ENCODE measurements around the gene DLG5.

DLG5 gene

DNA sequence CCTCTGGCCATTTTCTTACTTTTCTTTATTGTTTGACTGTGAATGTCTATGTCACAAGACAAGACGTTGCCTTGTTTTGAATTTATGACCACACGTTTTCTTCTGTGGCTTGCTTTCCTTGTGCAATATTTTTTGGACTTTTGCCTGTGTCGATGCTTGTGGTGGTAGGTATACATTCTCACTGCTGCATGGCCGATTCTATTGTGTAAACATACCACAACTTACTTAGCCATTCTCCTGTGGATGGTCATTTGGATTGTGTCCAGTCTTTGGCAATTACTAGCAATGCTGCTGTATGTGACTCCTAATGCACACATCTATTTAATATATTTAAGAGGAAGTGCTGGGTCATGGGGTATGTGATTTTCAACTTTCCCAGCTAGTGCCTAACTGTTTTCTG is 18.0 kb upstream of the DLG5 start:
- in situ Hi-C loops (cut with MboI; ENCODE audit: low sequenced_read_pairs): no loop called here

GRCh38 chr10:77943121-77943901 is 16.8 kb upstream of the DLG5 start:
- in situ Hi-C loops (cut with MboI; ENCODE audit: low sequenced_read_pairs): no loop called here

DNA sequence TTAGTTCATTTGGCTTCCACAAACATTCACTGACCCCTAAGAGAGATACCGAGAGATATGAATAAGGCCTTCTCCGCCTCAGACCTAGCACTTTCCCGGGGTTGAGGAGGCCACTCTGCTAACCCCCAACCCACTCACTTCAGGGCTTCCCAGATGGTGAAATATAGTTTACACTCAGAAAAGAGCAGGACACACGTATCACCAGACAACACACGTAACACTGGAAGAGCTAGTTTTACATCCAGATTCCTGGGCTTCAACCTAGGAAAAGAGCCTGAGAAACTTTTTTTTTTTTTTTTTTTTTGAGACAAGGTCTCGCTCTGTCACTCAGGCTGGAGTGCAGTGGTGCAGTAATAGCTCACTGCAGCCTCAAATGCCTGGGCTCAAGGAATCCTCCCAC is 15.2 kb upstream of the DLG5 start:
- in situ Hi-C loops (cut with MboI; ENCODE audit: low sequenced_read_pairs): no loop called here

DNA sequence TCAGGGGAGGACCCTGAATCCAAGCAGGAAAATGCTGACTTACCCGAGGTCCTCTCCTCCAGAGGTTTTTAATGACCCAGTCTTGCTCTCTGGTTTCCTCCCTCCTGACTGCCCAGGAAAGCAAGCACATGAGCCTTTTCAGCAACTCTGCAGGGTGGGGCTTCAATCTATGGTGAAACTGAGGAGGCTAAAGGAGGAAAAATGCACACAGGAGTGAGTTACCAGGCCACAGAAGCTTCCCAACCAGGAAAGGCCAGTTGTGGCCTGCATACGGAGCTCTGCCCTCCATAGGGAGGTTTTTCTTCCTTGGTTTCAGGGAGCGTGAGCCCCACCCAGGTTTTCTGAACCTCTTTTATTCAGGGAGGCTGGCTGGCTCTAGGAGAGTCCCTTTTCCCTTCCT is 14.1 kb upstream of the DLG5 start:
- in situ Hi-C loops (cut with MboI; ENCODE audit: low sequenced_read_pairs): no loop called here

DNA sequence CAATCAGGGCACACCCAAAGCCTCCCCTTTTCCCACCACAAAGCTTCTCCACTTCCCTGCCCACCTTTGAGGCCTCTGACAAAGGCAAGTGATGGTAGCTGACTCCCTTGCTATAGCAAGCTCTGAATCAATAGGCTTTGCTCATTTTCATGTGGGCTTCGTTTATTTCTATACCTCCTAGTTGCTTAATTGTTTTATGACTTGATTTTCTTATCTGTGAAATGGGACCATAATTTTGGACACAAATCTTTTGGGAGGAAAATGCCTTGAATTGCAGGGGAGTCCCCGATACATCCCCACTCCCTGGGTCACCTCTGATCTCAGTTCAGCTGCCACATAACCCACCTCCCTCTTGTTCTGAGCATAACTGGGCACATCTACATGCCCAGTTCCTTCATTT is 13.7 kb upstream of the DLG5 start:
- in situ Hi-C loops (cut with MboI; ENCODE audit: low sequenced_read_pairs): no loop called here

GRCh38 chr10:77939561-77940001 is 13.0 kb upstream of the DLG5 start:
- in situ Hi-C loops (cut with MboI; ENCODE audit: low sequenced_read_pairs): no loop called here

- in situ Hi-C loops (cut with MboI; ENCODE audit: low sequenced_read_pairs): no loop called here
Observed at GRCh38 chr10:77936697-77937567, 10.4 kb upstream of the DLG5 start.

- in situ Hi-C loops (cut with MboI; ENCODE audit: low sequenced_read_pairs): no loop called here
Observed at GRCh38 chr10:77932016-77932715, 5.6 kb upstream of the DLG5 start.

GRCh38 chr10:77927402-77928246 is 1.1 kb upstream of the DLG5 start:
- in situ Hi-C loops (cut with MboI; ENCODE audit: low sequenced_read_pairs): no loop called here

DNA sequence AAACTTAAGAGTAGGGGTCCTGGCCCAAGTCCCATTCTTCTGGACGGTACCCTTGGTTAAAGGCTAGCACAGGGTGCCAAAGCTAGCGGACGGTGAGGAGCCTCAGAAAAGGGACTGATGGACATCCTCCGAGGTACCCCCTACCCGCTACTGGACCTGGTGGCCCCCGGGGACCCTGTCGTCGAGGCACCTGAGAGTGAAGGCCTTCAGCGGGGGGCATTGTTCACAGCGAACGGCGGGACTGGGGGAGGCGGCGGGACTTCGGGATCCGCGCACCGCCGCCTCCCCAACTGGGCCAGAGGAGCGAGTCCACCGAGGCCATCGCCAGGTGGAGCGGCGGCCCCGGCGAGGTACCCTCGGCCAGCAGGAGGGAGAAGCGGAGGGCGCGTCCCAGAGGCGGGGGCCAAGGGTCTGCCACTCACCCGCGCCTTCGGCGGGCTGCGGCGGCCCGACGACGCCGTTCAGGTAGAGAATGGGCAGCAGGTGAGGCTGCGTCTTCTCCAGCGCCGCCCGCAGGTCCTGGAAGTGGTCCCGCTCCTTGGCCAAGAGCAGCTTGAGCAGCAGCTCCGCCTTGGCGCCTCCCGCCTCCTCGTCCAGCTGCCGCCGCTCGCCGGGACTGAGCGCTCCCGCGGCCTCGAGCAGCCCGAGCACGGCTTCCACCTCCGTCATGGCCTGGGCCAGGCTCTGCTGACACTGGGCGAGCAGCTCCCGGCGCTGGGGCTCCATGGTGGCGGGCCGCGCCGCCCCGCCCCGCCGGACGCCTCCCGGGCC is 575 bp downstream of the DLG5 start:
- in situ Hi-C loops (cut with MboI; ENCODE audit: low sequenced_read_pairs): no loop called here

DNA sequence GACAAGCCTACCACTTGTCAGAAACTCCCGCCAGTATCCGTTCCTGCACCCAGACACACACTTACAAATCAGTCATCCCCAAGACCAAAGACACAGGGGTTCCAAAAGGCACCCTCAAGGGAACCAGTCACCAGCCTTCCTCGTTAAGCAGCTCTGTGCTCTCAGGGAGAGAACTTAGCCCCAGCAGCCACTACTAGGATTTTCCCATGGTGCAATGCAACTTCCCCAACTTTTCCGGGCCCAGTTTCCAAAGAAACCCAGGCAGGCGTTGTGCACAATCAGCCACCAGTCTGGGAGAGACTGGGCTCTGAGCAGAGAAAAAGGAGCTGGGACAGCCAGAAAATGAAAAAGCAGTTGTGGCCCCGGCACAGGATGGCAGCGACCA is 1.2 kb downstream of the DLG5 start:
- in situ Hi-C loops (cut with MboI; ENCODE audit: low sequenced_read_pairs): no loop called here

DNA sequence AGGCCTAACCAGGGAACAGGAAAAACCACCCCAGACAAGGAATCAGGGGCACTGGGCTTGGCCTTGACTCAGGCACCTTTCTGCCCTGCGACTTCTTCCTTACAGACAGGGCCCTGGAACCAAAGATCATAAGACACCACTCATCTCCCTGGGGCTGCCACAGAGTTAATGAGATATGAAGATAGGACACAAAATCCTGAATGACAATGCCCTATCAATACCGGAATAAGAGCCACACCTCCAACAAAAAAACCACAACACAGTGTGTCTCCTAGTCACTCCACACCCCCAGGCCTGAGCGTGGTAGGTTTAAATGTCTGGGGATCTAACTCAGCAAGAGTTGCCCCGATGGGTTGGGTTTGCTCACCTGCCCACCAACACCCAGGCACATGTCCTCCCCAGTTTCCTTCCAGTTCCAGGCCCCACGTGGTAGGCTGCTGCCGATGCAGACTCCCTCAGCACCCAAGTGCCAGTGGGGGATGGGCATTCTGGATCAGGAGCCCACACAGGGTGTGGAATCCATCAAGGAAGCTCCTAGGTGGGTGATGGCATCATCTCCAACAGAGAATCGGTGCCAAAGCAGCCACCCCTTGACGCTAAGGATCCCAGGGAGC is 3.9 kb downstream of the DLG5 start:
- in situ Hi-C loops (cut with MboI; ENCODE audit: low sequenced_read_pairs): no loop called here

DNA sequence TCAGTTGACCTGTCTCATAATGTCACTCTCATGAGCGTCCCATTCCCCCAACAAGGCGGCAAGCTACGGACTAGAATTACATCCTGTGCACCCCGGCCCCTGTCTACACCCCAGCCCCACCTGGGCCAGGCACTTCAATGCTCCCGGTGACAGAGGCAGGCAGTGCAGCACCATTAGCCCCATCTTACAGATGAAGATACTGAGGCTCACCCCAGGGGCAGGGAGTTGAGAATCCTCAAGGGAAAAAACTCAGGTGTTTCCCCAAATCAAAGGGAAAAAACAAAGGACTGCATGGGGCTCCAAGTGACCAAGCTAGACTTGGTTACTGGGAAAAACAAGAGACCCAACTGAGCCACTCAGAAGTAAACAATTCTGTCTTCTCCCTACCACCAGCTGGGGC is 4.5 kb downstream of the DLG5 start:
- in situ Hi-C loops (cut with MboI; ENCODE audit: low sequenced_read_pairs): no loop called here

DNA sequence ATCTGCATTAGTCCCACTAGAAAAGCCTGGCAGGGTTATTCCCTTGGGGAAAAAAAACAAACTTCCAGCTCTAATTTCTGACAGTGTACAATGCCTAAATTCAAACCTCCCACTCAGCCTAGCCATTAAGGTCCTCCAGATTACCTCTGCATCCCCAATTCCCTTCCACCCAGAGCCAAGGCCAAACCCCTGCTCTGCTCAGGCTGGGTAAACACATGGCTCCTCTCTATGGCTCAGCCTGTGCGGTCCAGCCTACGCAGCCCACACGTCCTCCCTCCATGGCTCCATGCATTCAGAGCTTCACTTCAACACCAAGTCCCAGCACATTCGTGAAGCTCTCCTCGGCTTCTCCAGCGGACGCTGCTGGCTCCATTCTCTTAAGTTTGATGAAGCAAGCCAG is 5.2 kb downstream of the DLG5 start:
- in situ Hi-C loops (cut with MboI; ENCODE audit: low sequenced_read_pairs): no loop called here

GRCh38 chr10:77920495-77920894 is 6.1 kb downstream of the DLG5 start:
- in situ Hi-C loops (cut with MboI; ENCODE audit: low sequenced_read_pairs): no loop called here

DNA sequence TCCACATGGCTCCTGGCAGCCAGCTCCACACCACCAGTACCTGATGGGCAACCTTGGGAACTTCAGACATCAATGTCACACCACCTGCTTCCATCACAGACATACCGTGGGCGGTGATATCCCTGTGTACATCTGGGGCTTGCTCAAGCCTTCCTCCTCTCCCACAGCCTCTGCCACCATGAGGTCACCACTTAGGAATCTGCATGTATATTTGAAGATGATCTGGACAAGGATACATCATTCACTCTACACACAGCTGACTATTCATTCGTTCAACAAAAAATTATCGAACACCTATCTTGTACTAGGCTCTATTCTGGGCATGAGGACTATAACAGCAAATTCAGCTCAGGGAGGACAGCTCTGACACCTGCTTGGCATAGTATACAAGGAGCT is 6.8 kb downstream of the DLG5 start:
- in situ Hi-C loops (cut with MboI; ENCODE audit: low sequenced_read_pairs): no loop called here

DNA sequence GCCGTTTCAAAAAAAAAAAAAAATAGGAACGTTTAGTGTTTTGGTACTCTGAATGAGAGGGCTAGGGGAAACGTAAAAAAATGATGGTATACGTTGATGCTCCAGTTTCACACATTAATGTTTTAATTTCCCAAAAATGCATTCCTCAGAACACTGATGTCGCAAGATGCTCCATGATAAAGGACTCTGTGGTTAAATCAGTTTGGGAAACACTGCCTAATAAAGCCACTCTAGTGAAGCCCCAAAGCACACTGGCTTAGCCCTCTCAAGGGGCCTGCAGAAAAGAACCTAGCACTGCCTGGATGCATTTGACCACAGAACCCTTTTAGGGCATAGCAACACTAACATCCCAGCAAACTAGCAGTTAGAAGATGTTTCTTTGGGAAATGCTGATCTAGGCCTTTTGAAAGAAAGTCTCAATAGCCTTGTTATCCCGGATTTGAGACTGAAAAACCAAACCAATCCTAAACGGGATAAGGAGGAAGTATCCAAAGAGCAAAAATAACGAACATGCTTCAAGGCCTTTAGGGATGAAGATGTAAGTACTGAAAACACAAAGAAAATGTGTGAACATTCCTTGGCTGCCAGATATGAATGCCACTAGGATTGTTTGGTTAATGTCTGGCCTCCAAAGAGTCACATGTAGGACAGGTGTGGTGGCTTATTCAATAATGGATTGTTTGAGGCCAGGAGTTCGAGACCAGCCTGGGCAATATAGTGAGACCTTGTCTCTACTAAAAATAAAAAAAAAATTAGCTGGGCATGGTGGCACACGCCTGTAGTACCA is 11.0 kb downstream of the DLG5 start:
- in situ Hi-C loops (cut with MboI; ENCODE audit: low sequenced_read_pairs): no loop called here

DNA sequence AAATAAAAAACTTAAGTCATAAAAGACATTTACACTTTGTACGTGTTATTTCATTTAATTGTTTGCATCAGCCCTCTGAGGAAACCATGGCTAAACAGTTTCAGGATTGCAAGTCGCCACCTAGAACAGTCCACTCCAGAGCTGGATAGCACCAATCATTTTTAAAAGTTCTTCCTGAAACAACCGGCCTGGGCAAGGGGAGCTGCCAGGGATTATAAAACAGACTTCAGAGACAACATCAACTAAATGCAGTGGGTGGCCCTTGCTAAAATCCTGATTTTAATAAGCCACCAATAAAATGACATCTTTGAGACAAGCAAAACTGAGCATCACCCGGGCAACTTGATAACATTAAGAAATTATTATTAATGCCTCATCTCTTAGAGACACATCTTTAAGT is 13.5 kb downstream of the DLG5 start:
- in situ Hi-C loops (cut with MboI; ENCODE audit: low sequenced_read_pairs): no loop called here

GRCh38 chr10:77912576-77912975 is 14.0 kb downstream of the DLG5 start:
- in situ Hi-C loops (cut with MboI; ENCODE audit: low sequenced_read_pairs): no loop called here

Data from HL-60/S4 (cell line).